Glutamatergic neuron (in vitro differentiated cells): Measurements from ENCODE around the gene U2AF1L4. TPM values are rescaled to one million over a fixed set of nuclear protein-coding genes. Genes with fewer than 3 reads are reported as not detected.

Experiments used
- DNase-seq: peaks from one replicate; pipeline ENCODE4 v3.0.0; 2022
- H3K27ac Mint-ChIP-seq: one replicate; pipeline ENCODE4 v1.8.0; 2020; ENCODE audit warnings: mild to moderate bottlenecking, mixed read lengths, inconsistent platforms; ENCODE audit not compliant: unreplicated experiment
- H3K27me3 Mint-ChIP-seq: one replicate; pipeline ENCODE4 v1.8.0; 2020; ENCODE audit warnings: mild to moderate bottlenecking, moderate library complexity, mixed read lengths, inconsistent platforms; ENCODE audit not compliant: unreplicated experiment
- H3K36me3 Mint-ChIP-seq: one replicate; pipeline ENCODE4 v1.8.0; 2020; ENCODE audit warnings: mild to moderate bottlenecking, mixed read lengths, inconsistent platforms; ENCODE audit not compliant: unreplicated experiment
- H3K4me1 Mint-ChIP-seq: one replicate; pipeline ENCODE4 v1.8.0; 2020; ENCODE audit warnings: mild to moderate bottlenecking, low read depth, mixed read lengths, inconsistent platforms; ENCODE audit not compliant: unreplicated experiment
- H3K4me3 Mint-ChIP-seq: one replicate; pipeline ENCODE4 v1.8.0; 2020; ENCODE audit warnings: mild to moderate bottlenecking, mixed read lengths, inconsistent platforms; ENCODE audit not compliant: unreplicated experiment
- H3K9me3 Mint-ChIP-seq: one replicate; pipeline ENCODE4 v1.8.0; 2020; ENCODE audit warnings: mild to moderate bottlenecking, moderate library complexity, mixed read lengths, inconsistent platforms; ENCODE audit not compliant: unreplicated experiment
- total RNA-seq: library from RNA; stranded (reverse); fragmentation: NEBNext Ultra II Directional; extraction: Animal tissue kit (Norgen Biotek cat#: 25700); gene quantifications from one replicate; pipeline ENCODE4 v1.2.1, GENCODE V29; 2021; ENCODE audit not compliant: unreplicated experiment
- TF ChIP-seq, protein P1 (sequence below): fragments of 200-600 bp; sonication (generic); IDR thresholded peaks from one replicate; pipeline ENCODE4 v1.5.0; 2021; ENCODE audit not compliant: partially characterized antibody, unreplicated experiment

U2AF1L4 gene
- total RNA-seq, 1 donor from 2014 or later, result 24.3 TPM

DNA sequence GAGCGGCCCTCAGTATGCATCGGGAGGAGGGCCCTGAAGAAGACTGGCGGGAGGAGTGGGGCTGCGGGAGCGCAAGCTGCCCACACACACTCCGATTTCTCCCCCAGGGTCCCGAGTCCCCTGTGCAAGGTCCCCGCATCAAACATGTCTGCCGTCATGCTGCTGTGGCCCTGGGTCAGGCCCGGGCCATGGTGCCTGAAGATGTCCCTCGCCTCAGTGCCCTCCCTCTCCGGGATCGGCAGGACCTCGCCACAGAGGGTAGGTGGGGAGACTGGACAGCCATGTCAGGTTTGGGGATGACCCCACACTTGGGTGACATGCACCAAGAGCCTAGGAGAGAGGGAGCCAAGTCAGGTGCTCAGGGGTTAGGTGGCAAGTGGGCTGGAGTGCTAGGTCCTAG lies 22.8 kb downstream of the U2AF1L4 start:
- H3K36me3 Mint-ChIP-seq, result peaks cover 4% of the 10 kb centered on the region
- H3K27me3 Mint-ChIP-seq, result peaks cover 6% of the 10 kb centered on the region
- H3K9me3 Mint-ChIP-seq, result peaks cover 8% of the 10 kb centered on the region
- TF ChIP-seq, protein P1, sequence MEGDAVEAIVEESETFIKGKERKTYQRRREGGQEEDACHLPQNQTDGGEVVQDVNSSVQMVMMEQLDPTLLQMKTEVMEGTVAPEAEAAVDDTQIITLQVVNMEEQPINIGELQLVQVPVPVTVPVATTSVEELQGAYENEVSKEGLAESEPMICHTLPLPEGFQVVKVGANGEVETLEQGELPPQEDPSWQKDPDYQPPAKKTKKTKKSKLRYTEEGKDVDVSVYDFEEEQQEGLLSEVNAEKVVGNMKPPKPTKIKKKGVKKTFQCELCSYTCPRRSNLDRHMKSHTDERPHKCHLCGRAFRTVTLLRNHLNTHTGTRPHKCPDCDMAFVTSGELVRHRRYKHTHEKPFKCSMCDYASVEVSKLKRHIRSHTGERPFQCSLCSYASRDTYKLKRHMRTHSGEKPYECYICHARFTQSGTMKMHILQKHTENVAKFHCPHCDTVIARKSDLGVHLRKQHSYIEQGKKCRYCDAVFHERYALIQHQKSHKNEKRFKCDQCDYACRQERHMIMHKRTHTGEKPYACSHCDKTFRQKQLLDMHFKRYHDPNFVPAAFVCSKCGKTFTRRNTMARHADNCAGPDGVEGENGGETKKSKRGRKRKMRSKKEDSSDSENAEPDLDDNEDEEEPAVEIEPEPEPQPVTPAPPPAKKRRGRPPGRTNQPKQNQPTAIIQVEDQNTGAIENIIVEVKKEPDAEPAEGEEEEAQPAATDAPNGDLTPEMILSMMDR, result no peak
- no peak overlapping the region for H3K4me3 Mint-ChIP-seq
- peaks cover 5% of the 10 kb centered on the region for H3K4me1 Mint-ChIP-seq
- DNase-seq, result no peak
- no peak overlapping the region for H3K27ac Mint-ChIP-seq

DNA sequence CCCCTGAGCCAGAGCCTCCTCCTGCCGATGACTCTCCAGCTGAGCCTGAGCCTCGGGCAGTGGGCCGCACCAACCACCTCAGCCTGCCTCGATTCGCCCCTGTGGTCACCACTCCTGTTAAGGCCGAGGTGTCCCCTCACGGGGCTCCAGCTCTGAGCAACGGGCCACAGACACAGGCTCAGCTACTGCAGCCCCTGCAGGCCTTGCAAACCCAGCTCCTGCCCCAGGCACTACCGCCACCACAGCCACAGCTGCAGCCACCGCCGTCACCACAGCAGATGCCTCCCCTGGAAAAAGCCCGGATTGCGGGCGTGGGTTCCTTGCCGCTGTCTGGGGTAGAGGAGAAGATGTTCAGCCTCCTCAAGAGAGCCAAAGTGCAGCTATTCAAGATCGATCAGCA lies 23.8 kb downstream of the U2AF1L4 start:
- TF ChIP-seq, protein P1, result no peak
- peaks cover 7% of the 10 kb centered on the region for H3K27me3 Mint-ChIP-seq
- H3K27ac Mint-ChIP-seq, result no peak overlapping the region
- H3K9me3 Mint-ChIP-seq, result peaks cover 12% of the 10 kb centered on the region
- H3K4me3 Mint-ChIP-seq, result no peak overlapping the region
- peaks cover 4% of the 10 kb centered on the region for H3K36me3 Mint-ChIP-seq
- DNase-seq, result no peak
- peaks cover 5% of the 10 kb centered on the region for H3K4me1 Mint-ChIP-seq

DNA sequence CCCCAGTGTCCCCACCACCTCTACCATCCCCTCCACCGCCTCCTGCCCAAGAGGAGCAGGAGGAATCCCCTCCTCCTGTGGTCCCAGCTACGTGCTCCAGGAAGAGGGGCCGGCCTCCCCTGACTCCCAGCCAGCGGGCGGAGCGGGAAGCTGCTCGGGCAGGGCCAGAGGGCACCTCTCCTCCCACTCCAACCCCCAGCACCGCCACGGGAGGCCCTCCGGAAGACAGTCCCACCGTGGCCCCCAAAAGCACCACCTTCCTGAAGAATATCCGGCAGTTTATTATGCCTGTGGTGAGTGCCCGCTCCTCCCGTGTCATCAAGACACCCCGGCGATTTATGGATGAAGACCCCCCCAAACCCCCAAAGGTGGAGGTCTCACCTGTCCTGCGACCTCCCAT lies 24.6 kb downstream of the U2AF1L4 start:
- Mint-ChIP-seq H3K4me3 (no peak overlapping the region), H3K27ac (no peak overlapping the region), H3K4me1 (peaks cover 7% of the 10 kb centered on the region), H3K36me3 (peaks cover 4% of the 10 kb centered on the region), H3K9me3 (peaks cover 12% of the 10 kb centered on the region), H3K27me3 (peaks cover 7% of the 10 kb centered on the region)
- no peak for DNase-seq
- TF ChIP-seq, protein P1, result no peak

DNA sequence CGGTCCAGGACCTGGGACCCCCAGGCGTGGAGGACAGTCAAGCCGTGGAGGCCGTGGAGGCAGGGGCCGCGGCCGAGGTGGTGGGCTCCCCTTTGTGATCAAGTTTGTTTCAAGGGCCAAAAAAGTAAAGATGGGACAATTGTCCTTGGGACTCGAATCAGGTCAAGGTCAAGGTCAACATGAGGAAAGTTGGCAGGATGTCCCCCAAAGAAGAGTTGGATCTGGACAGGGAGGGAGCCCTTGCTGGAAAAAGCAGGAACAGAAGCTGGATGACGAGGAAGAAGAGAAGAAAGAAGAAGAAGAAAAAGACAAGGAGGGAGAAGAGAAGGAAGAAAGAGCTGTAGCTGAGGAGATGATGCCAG lies 25.1 kb downstream of the U2AF1L4 start:
- Mint-ChIP-seq H3K27me3 (peaks cover 7% of the 10 kb centered on the region), H3K9me3 (peaks cover 12% of the 10 kb centered on the region), H3K4me3 (peak overlapping the region; percentile 68), H3K27ac (peak overlapping the region; percentile 62), H3K4me1 (peaks cover 7% of the 10 kb centered on the region), H3K36me3 (peaks cover 4% of the 10 kb centered on the region)
- DNase-seq, result no peak
- TF ChIP-seq, protein P1, result no peak

DNA sequence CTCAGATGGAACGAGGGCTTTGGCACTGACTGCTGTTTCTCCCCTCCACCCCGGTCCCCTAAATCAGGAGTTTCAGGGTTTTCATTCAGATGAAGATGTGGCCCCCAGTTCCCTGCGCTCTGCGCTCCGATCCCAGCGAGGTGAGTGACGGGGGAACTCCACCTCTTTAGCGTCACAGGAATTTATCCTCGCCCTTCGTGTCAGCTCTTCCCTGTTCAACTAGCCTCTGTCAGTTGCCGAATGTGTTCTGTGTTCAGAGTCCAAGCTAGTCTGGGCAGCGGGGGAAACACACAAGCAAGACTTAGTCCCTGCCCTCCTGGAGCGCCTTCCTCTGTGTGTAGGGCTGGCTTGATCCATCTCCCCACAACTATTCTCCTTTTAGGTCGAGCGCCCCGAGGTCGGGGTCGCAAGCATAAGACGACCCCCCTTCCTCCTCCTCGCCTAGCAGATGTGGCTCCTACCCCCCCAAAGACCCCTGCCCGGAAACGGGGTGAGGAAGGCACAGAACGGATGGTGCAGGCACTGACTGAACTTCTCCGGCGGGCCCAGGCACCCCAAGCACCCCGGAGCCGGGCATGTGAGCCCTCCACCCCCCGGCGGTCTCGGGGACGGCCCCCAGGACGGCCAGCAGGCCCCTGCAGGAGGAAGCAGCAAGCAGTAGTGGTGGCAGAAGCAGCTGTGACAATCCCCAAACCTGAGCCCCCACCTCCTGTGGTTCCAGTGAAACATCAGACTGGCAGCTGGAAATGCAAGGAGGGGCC lies 25.6 kb downstream of the U2AF1L4 start:
- H3K36me3 Mint-ChIP-seq, result peaks cover 4% of the 10 kb centered on the region
- peak overlapping the region; percentile 90 for H3K4me3 Mint-ChIP-seq
- no peak for DNase-seq
- TF ChIP-seq, protein P1, result no peak
- peaks cover 12% of the 10 kb centered on the region for H3K9me3 Mint-ChIP-seq
- H3K27ac Mint-ChIP-seq, result peak overlapping the region; percentile 64
- peaks cover 7% of the 10 kb centered on the region for H3K27me3 Mint-ChIP-seq
- peaks cover 11% of the 10 kb centered on the region for H3K4me1 Mint-ChIP-seq
